Inflammatory macrophage treated with lipopolysaccharide for 1 hour (primary cell): Measurements from ENCODE around the gene KNDC1.
"Not testable (repeated sequence)": the region's sequence is repeated elsewhere in the genome, so short reads cannot be mapped to it uniquely, and the experiment has no call there.

ENCODE experiments used
- DNase-seq, 2 donors: peaks; one replicate each; pipeline ENCODE4 v3.0.0-alpha.2; 2020 to 2022

KNDC1 gene

DNA sequence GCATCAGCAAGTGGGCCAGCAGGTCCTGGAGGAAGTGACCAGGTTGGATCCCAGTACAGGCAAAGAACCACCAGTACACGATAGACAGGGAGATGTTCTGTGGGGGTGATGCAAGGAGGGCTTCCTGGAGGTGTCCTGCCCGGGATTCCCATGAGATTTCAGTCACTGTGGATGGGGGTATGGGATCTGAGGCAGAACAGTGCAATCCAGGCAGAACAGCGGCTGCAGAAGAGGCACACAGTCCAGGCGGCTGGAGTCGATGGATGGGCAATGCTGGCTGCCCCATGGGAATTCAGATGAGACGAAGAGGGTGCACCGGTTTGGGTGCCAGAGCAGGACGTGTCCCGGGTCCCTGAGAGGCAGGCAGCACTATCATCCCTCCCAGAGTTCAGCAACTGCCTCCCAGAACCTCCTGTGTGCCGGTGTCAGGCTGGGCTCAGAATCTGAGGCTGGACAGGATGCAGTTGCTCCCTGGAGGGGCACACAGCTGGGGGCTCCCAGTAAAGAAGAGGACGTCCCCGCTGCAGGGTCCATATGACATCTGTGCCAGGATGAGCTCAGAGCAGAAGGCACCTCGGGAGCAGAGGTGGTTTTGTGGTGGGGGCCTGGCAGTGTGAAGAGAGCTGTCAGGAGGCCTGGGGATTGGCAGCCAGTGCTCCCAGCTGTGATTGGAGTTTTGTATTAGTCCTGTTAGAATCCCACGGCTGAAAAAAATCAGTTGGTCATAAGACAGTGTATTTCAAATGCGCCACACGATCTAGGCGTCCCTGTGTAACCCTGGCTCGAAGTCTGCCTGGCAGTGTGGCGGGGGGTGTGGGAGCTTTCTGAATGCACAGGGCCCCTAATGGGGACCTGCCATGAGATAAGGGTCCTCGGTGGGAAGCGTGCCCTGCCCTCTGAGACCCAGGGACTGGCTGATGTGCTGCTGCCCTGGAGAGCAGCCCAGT lies 3.2 kb downstream of the KNDC1 start:
- no peak for DNase-seq

DNA sequence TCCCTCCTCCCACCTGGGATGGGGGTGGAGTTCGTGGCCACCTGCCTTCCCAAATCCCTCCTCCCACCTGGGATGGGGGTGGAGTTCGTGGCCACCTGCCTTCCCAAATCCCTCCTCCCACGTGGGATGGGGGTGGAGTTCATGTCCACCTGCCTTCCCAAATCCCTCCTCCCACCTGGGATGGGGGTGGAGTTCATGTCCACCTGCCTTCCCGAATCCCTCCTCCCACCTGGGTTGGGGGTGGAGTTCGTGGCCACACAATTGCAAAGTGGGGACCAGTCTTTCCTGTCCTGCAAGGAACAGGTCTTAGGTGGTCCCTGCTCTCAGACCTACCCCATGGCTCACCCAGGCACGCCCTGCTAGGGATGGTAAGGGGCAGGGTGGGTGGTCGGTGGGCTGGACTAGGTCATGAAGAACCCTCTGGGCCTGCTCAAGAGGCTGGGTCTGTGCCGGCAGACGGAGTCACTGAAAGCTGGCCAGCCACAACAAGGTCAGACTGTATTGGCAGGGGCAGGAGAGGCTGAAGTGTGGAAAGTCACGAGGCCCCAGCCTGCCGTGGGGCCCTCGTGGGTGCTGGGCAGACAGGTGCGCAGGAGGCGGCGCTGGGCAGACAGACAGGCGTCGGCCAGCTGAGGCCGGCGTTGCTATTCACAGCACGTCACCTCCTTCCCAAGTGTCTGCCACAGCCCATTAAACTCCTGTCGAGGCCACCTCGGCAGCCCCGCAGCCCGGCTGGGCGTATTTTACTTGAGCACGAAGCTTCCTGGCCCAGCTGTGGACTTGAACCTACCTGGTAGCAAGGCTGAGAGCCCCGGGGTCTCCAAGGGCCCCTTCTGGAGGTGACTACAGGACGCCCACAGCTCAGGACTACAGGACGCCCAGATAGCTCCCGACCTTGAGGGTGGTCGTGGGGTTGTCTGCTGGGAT lies 4.1 kb downstream of the KNDC1 start:
- DNase-seq: no peak

DNA sequence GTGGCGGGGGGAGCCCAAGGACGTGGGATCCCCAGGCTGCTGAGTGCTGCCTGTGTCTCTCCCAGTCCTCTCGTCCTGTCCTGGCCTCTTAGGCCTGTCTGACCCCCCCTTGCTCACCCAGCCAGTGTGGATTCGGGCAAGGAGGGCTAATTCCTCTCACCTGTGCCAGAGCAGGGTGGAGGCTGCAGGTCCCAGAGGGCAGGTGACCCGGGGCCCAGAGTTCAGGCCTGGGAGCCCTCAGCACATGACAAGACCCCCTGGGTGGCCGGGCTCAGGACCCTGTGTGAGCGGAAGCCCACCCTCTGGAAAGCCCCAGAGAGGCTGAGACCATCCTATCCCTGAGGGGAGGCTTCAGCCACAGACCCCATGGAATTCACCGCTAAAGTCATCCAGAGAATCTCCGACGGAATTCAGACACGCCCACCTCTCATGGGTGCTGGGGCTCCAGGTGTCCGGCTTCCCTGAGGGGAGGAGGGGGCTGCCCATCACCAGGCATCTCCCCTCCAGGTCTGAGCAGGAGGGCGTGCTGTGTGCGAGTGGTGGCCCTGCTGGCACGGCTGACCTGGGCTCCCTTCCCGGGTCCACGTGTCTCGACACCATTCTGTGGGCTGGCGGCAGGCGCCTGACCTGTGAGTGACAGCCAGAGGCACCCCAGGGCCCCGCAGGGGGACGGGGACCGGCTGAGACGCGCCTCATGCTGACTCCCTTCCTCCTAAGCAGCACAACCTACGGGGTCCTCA lies 5.0 kb downstream of the KNDC1 start:
- no peak for DNase-seq

DNA sequence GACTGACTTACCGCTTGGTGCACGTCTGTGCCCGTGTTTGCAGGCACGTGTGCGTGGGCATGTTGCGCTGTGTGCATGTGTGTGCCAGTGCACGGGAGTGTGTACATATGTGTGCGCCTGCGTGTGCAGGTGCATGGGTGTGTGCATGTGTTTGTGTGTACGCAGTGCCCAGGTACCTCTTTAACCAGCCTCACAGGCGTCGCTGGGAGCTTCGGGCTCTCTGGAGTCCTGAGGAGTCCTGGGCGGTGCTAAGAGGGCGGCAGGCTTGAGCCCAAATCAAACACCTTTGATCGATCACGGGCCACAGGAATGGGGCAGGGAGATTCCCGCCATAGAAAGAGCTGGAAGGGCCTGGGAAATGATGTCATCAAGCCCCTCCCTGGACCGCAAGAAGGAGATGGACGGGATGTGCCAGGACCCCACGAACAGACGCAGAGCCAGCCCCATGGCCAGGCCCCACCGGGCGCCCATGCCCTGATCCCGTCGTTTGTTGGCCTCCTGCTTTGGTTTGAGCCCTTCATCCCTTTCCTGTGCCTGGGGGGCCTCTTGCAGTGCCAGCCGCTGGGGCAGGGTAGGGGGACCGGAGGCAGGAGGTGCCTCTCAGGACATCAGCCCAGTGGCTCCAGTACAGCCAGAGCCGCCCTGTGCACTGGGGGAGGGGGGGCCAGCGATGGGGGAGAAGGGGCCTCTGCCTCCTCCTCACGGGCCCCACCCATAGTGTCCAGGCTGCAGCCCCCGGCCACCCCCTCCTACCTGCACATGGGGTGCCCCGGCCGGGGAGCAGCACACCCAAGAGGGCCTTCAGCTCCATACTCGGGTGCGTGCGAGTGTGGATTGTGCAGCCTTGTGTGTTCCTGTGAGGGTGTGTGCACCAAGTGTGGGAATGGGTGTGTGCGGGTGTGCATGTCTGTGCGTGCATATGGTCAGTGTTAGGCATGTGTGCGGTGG lies 5.8 kb downstream of the KNDC1 start:
- DNase-seq: no peak

DNA sequence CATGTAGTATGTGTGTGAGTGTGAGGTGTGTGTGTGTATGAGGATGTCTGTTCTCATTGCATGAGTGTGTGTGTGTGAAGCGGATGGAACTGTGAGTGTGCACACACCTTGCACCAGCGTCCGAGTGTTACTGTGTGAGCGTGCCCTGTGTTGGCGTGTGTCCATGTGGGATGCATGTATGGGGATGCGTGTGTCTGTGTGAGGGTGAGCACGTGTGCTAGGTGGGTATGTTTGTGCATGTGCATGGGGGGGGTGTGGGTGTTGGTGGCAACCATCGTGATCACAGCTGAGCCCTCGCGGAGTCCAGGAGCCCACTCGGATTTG lies 6.4 kb downstream of the KNDC1 start:
- DNase-seq: no peak

DNA sequence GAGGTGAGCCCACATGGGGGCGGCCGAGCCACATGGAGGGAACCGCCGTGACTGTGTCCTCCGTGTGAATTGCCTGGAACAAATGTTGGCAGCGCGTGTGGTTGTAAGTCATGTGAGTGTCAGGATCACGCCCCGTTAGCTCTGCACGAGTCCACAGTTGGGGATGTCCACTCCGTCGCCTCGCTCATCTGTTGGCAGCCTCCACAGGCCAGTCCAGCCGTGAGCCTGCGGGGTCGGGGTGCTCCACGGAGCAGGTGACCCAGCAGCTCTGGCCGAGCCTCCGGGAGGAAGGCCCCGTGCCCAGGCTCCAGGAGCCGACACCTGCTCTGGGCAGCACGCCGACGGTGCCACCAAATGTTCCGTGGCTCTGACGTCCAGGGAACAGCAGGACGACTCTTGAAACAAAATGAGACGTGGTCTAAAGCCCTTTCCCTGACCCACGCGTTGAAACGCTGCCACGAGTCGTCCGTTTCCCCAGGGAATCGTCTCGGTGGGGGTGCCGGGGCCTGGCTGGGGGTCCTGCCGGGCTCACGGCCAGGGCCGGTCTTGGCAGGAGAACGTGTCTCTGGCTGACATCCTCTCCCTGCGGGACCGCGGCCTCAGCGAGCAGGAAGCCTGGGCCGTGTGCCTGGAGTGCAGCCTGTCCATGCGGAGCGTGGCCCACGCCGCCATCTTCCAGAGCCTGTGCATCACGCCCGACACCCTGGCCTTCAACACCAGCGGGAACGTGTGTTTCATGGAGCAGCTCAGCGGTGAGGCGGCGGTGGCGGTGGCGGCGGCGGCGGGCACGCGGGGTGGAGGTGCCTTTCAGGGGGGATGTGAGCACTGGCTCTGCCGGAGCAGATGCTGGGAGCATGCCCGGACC lies 7.0 kb downstream of the KNDC1 start:
- no peak for DNase-seq

DNA sequence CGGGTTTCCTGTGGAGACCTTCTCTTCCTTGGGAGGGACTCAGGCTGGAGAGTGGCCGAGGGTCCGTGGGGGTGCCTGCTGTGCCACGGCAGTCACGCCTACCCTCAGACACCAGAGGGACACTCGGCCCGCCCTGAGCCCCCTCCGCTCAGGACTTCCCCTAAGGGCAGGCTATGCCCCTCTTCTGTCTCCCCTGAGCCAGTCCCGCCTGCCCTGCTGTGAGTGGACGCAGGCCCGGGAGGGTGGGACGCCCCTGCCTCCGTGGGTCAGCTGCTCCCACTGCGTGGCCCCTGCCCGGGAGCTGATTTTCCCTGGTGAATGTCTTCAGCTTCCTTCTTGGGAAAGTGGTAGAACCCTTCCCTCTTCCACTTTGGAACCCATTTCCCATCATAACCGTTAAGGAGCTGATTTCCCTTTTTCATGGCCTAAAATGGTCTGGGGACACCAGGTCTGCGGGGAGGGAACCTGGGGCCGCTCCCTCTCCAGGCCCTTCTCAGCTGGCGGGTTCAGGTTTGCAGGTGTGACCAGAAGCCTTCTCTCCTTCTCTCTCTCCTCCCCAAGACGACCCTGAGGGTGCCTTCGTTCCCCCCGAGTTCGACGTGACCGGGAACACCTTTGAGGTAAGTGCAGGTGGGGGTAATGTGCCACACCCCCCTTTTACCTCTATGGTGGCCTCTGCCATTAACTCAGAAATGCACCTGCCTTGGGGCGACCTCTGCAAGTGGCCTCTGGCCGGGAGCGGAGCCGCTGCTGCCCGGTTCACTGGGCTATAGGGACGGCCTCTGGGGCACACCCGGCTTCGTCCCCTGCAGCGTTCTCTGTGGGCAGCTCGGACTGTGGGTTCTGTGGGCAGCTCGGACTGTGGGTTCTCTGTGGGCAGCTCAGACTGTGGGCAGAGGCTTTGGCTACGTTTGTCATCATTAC lies 7.9 kb downstream of the KNDC1 start:
- DNase-seq: no peak

DNA sequence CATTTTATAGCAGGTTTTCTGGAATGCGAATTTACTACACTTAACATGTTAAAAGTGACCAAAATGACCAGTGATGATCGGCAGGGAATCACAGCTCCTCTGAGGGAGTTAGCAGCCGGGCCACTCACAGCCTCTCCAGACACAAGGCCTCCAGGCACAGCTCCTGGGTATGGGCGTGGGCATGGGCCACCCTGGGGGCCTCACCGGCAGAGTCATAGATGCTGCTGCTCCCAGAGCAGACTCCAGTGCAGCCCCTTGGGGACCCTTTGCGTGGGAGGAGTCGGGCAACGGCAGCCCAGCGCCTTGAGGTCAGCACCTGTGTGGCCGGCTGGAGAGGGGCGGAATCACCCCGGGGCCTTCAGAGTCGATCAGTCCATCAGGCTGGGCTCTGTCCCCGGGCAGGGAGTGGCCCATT lies 8.6 kb downstream of the KNDC1 start:
- DNase-seq: no peak

DNA sequence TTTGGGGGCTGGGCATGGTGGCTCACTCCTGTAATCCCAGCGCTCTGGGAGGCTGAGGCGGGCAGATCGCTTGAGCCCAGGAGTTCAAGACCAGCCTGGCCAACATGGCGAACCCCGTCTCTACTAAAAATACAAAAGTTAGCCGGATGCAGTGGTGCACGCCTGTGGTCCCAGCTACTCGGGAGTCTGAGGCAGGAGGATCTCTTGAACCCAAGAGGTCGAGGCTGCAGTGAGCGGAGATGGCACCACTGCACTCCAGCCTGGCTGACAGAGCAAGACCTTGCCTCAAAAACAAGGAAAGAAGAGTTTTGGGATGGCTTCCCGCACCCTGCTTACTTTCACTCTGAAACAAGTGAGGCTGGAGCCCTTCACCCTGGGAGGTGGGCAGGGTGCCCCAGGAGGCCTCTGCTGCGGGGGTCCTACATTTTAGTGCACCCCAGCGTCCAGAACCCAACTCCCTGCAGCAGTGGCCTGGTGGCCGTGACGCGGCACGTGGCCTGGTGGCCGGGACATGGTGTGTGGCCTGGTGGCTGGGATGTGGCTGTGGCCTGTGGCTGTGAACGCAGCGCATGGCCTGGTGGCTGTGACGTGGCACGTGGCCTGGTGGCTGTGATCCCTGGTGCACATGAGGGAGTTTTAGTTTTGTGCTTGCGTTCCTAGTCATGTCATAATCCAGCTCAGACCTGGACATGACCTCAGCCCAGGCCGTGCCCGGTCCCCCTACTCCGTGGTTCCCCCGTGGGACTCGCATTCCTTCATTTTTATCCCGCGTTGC lies 9.3 kb downstream of the KNDC1 start:
- DNase-seq: no peak

DNA sequence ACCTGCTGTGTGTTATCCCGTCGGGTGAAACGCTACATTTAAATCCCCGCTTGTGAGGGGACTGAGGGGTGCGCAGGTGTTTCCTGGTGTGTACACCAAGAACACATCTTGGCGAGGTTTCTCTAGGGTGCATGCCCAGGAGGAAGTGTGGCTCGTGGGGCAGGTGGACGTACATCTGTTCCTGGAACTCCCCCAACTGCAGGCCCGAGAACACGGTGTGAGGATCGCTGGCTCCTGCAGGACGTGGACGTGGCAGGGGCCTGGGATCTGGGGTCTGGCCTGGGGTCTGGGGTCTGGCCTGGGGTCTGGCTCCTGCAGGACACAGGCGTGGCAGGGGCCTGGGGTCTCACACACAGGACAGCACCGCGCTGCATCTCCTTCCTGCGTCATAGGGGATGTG lies 10.1 kb downstream of the KNDC1 start:
- no peak for DNase-seq

DNA sequence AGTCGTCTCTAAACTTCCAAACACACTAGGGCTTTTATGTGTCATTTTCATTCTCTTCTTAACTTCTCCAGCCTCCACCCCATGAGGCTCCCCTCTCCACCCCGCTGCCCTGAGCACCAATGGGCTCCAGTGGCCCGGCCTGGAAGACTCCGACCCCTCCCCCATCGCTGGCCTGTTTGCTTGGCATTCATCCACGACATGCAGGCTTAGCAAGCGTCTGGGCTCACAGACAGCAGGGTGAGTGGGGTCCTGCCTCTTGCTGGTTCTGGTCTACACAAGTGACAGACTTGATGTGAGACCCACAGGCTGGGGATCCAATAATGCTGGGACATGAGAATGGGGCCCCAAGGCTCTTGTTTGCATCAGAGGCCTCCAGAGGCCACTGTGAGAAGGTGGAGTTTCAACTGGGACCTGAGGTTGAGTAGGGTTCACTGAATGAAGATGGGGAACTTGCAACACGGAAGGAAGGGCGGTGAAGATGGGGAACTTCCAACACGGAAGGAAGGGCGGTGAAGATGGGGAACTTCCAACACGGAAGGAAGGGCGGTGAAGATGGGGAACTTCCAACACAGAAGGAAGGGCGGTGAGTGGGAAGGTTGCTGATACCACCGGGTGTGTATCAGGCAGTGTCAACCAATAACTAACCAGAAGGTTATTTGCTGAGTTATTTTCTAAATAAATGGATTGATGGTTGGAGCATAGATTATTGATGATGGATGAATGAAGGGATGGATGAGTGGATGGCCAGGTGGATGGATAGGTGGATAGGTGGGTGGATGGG lies 14.0 kb downstream of the KNDC1 start:
- peak; percentile 58 to 65 for DNase-seq

DNA sequence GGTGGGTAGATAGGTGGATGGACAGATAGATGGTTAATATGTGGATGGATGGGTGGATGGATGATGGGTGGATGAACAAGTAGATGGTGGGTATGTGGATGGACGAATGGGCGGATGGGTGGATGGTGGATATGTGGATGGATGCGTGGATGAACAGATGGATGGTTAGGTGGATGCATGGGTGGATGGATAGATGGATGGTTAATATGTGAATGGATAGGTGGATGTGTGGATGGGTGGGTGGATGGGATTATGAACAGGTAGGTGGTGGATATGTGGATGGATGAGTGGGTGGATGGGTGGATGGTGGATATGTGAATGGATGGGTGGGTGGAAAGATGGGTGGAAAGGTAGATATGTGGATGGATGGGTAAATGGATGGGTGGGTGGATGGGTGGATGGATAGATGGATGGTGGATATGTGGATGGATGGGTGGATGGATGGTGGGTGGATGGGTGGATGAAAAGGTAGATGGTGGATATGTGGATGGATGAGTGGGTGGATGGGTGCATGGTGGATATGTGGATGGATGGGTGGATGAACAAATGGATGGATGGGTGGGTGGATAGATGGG lies 14.8 kb downstream of the KNDC1 start:
- DNase-seq: no peak

DNA sequence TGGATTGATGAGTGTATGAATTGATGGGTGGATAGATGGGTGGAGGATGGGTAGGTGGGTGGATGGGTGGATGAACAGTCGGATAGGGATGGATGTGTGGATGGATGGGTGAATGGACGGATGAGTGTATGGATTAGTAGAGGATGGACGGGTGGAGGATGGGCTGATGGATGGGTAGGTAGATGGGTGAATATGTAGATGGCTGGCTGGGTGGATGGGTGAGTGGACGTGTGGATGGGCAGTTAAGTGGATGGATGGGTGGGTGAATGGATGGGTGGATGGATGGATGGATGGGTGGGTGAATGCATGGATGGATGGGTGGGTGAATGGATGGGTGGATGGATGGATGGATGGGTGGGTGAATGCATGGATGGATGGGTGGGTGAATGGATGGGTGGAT lies 15.6 kb downstream of the KNDC1 start:
- DNase-seq: not testable (repeated sequence)

DNA sequence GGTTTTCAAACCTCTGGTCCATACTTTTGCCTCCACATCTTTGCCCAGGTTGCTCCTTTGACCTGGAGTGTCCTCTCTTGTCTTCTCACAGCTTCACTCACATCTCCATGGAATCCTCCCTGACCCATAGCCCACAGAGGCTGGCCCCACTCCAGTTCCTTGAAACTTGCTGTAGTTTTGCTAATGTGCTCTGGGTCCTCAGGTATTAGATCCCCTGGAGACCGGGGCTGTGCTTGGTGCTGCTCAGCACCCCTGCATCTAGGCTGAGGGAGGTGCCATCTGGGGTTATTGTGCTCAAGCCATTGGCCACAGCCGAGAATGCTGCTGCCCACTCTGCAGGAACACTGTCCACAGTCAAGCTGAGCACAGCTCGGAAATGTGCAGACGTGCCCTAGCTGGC lies 16.5 kb downstream of the KNDC1 start:
- no peak for DNase-seq

DNA sequence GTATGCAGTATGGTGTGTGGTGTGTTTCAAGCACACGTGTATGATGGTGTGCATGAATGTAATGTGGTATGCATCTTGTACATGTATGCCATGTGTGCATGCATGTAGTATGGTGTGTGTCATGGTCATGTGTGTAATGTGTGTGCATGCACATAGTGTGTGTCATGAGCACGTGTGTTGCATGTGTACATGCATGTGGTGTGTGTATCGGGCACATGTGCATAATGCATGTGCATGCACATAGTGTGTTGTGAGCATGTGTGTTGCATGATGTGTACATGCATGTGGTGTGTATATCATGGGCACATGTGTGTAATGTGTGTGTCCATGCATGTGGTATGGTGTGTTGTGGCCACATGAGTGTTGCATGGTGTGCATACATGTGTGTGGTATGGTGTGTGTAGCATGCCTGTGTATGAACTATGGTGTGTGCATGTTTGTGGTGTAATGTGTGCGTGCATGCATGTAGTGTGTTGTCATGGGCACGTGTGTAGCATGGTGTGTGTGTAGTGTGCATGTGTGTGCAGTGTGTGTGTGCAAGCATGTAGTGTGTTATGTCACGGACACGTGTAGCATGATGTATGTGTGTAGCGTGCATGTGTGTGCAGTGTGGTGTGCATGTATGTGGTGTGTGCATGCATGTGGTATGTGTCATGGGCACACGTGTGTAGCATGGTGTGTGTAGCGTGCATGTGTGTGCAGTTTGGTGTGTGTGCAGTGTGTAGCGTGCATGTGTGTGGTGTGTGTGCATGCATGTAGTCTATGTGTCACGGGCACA lies 17.6 kb downstream of the KNDC1 start:
- no peak for DNase-seq

DNA sequence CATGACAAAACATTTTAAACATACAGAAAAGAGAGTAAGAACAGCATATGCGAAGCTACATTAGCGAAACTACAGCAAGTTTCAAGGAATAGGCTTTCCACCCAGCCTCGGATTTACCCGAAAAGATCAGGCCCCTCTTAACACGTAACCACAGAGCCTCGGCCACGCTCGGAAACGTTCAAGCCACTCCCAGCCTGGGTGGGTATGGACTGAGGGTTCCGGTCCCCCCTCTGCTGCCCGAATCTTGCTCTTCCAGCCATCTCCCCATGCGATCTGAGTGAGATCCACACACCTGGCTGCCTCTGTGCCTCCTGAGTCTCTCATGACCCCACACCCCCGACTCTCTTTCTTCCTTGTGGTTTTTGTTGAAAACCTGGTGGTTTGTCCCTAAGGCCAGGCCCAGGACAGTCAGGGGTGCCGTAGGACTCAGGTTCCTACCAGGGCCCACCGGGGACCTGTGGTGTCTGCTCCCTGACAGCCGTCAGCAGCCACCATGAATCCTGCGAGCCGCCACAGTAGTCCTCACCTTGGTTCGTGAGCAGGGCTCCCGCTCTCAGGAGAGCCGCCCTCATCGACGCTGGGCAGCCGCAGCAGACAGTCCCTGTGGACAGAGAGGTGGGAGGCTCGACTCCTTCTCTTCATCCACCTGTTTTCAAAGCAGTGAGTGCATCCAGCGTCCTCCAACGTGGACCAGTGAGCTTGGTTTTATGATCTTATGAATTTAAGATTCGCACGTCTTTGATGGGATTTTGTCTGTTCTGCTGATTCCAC lies 18.5 kb downstream of the KNDC1 start:
- DNase-seq: no peak
